GM18502 (cell line): ENCODE measurements around the gene NOP14.
"Not testable (repeated sequence)": the region's sequence is repeated elsewhere in the genome, so short reads cannot be mapped to it uniquely, and the experiment has no call there.

ENCODE experiments used
- ATAC-seq: cut with Tn5 transposase; IDR thresholded peaks from one replicate; pipeline ENCODE4 v1.9.1; 2021; ENCODE audit warnings: mild to moderate bottlenecking; ENCODE audit not compliant: unreplicated experiment, poor library complexity

NOP14 gene

GRCh38 chr4:2943364-2944090 is 19.7 kb downstream of the NOP14 start:
- no peak for ATAC-seq

GRCh38 chr4:2942532-2943363 is 20.5 kb downstream of the NOP14 start:
- no peak for ATAC-seq

GRCh38 chr4:2942037-2942531 is 21.1 kb downstream of the NOP14 start:
- ATAC-seq, result no peak

- ATAC-seq, result no peak
Measured at GRCh38 chr4:2941138-2942036, 21.8 kb downstream of the NOP14 start.

GRCh38 chr4:2940267-2941137 is 22.7 kb downstream of the NOP14 start:
- ATAC-seq, result no peak

GRCh38 chr4:2939383-2940243 is 23.6 kb downstream of the NOP14 start:
- ATAC-seq, result no peak

- no peak for ATAC-seq
Measured at GRCh38 chr4:2938906-2939305, 24.3 kb downstream of the NOP14 start.

GRCh38 chr4:2938411-2938810 is 24.8 kb downstream of the NOP14 start:
- not testable (repeated sequence) for ATAC-seq

- no peak for ATAC-seq
Measured at GRCh38 chr4:2937986-2938385, 25.2 kb downstream of the NOP14 start.

GRCh38 chr4:2937146-2937857 is 25.9 kb downstream of the NOP14 start:
- no peak for ATAC-seq

GRCh38 chr4:2936773-2937145 is 26.4 kb downstream of the NOP14 start:
- peak; percentile 41 for ATAC-seq

- no peak for ATAC-seq
Measured at GRCh38 chr4:2935762-2936743, 27.2 kb downstream of the NOP14 start.

- ATAC-seq, result peak; percentile 50
Measured at GRCh38 chr4:2934813-2935761, 28.1 kb downstream of the NOP14 start.

- ATAC-seq, result no peak
Measured at GRCh38 chr4:2934077-2934812, 29.0 kb downstream of the NOP14 start.

GRCh38 chr4:2933566-2934076 is 29.6 kb downstream of the NOP14 start:
- ATAC-seq, result no peak
